Measurements from ENCODE around the gene SERTAD3. TPM values are rescaled to one million over a fixed set of nuclear protein-coding genes. Genes with fewer than 3 reads are reported as not detected.

SERTAD3 gene
- total RNA-seq, 1 experiment from 2014 or later: 30.9 TPM

GRCh38 chr19:40392894-40393517, 51.1 kb downstream of the SERTAD3 start:
- Histone ChIP-seq H3K79me2 (ENCODE audit: insufficient read depth, low read length) (no peaks in the 10 kb centered on the region), H2BK20ac (ENCODE audit: low read depth, low read length, poor library complexity, severe bottlenecking) (no peak overlapping the region), H3T11ph (ENCODE audit: low read length) (no peak overlapping the region), H4K91ac (ENCODE audit: insufficient read length, low read depth, low read length) (no peak overlapping the region), H3K4me1 (ENCODE audit: insufficient read depth, low read length) (no peaks in the 10 kb centered on the region), H3K79me1 (ENCODE audit: insufficient read depth, low read depth, low read length, poor library complexity, severe bottlenecking) (no peaks in the 10 kb centered on the region), H3K56ac (ENCODE audit: insufficient read length, low read depth, low read length) (no peak overlapping the region), H4K5ac (ENCODE audit: insufficient read length, low read depth, low read length) (no peak overlapping the region), H3K4me2 (ENCODE audit: insufficient read depth, insufficient read length, low read length) (no peak overlapping the region), H2BK12ac (ENCODE audit: insufficient read length, low read depth, low read length) (no peak overlapping the region), H2BK15ac (ENCODE audit: low read depth, low read length) (no peak overlapping the region), H2BK5ac (ENCODE audit: insufficient read length, low read length) (no peak overlapping the region), H2AFZ (ENCODE audit: low read length) (no peak overlapping the region), H3K23me2 (ENCODE audit: insufficient read length, low read depth, low read length, poor library complexity, severe bottlenecking) (no peaks in the 10 kb centered on the region), H3K18ac (ENCODE audit: insufficient read length, low read depth, low read length) (no peak overlapping the region), H3K9me3 (ENCODE audit: control insufficient read depth, low read depth, low read length) (no peaks in the 10 kb centered on the region), H3K23ac (ENCODE audit: insufficient read length, low read depth, low read length) (no peak overlapping the region), H4K8ac (replicated peaks; ENCODE audit: insufficient read length, low read depth, low read length) (no peak overlapping the region), H3K9ac (ENCODE audit: extremely low read depth, insufficient read length, low read length) (no peak overlapping the region), H4K20me1 (ENCODE audit: control insufficient read depth, insufficient read depth, insufficient read length) (no peaks in the 10 kb centered on the region), H3K14ac (ENCODE audit: insufficient read depth, low read length) (no peak overlapping the region; the same call in 1 of the 2 replicates), H3K27me3 (ENCODE audit: insufficient read depth, low read length) (no peaks in the 10 kb centered on the region; the same call in 1 of the 2 replicates), H2BK120ac (ENCODE audit: low read depth, low read length, poor library complexity, severe bottlenecking) (no peak overlapping the region), H2AK5ac (ENCODE audit: insufficient read length, low read length) (no peak overlapping the region), H3K4ac (ENCODE audit: low read depth, low read length) (no peak overlapping the region), H3K27ac (ENCODE audit: insufficient read length, low read depth, low read length) (no peak overlapping the region)
- Mint-ChIP-seq H3K27ac (peak overlapping the region in 1 of 3 experiments; percentile 34; a peak in 2 of 7 replicates), H3K4me1 (peaks cover 7 to 12% of the 10 kb centered on the region in 2 experiments), H3K36me3 (ENCODE audit: insufficient read depth in 1 of 3, low read depth in 3 of 3) (no peaks in the 10 kb centered on the region; a peak in 1 of 7 replicates), H3K4me3 (no peak overlapping the region), H3K9me3 (no peaks in the 10 kb centered on the region), H3K27me3 (ENCODE audit: low read depth) (peaks cover 9% of the 10 kb centered on the region)
- no CpG with 5 or more reads among the region's 9 CpGs for WGBS (ENCODE audit: extremely low coverage, insufficient read length, low lambda C conversion rate)
- no peak for DNase-seq
- TF ChIP-seq CTCF (conservative IDR thresholded peaks at IDR 0.05): peak; percentile 28; the same call in 2 of the 3 replicates
